ENCODE measurements around the gene MYH7. TPM values are rescaled to one million over a fixed set of nuclear protein-coding genes. Genes with fewer than 3 reads are reported as not detected.

The MYH7 gene
- total RNA-seq, 1 experiment from 2014 or later, result not detected

GRCh38 chr14:23432102-23432925 is 3.1 kb downstream of the MYH7 start:
- intact Hi-C loops (cut with micrococcal nuclease; ENCODE audit: unreplicated experiment), result no loop called here
- TF ChIP-seq CTCF (conservative IDR thresholded peaks at IDR 0.05; ENCODE audit: low read depth, low read length) (no peak), EZH2 (IDR thresholded peaks at IDR 0.05; ENCODE audit: borderline replicate concordance, low read depth, low read length, poor library complexity, severe bottlenecking) (no peak)
- ChIA-PET CTCF (no interaction called here), POLR2A (ENCODE audit: low non-redundant PET) (no interaction called here)
- no TSS peak for BruUV-seq (replicated peaks)
- no peak overlapping the region for H3K27ac ChIP-seq (ENCODE audit: low read depth, low read length, poor library complexity, severe bottlenecking)
- no peaks in the 10 kb centered on the region for H3K4me1 ChIP-seq (ENCODE audit: insufficient read depth, low read length, poor library complexity, severe bottlenecking)
- no peaks in the 10 kb centered on the region for H3K27me3 ChIP-seq (replicated peaks; ENCODE audit: insufficient read depth, low read depth, low read length, poor library complexity)
- no peak overlapping the region for H3K4me3 ChIP-seq (ENCODE audit: low read depth, low read length, poor library complexity, severe bottlenecking)
- H3K9me3 ChIP-seq (ENCODE audit: low read depth, low read length, poor library complexity, severe bottlenecking), result no peaks in the 10 kb centered on the region
- no peak for DNase-seq (ENCODE audit: low spot score)
- H3K36me3 ChIP-seq (ENCODE audit: insufficient read depth, low read length, poor library complexity, severe bottlenecking), result no peaks in the 10 kb centered on the region

GRCh38 chr14:23431486-23431885 is 4.0 kb downstream of the MYH7 start:
- Histone ChIP-seq H3K4me1 (ENCODE audit: insufficient read depth, low read length, poor library complexity, severe bottlenecking) (no peaks in the 10 kb centered on the region), H3K4me3 (ENCODE audit: low read depth, low read length, poor library complexity, severe bottlenecking) (no peak overlapping the region), H3K9me3 (ENCODE audit: low read depth, low read length, poor library complexity, severe bottlenecking) (no peaks in the 10 kb centered on the region), H3K36me3 (ENCODE audit: insufficient read depth, low read length, poor library complexity, severe bottlenecking) (no peaks in the 10 kb centered on the region), H3K27ac (ENCODE audit: low read depth, low read length, poor library complexity, severe bottlenecking) (no peak overlapping the region), H3K27me3 (replicated peaks; ENCODE audit: insufficient read depth, low read depth, low read length, poor library complexity) (no peaks in the 10 kb centered on the region)
- no peak for TF ChIP-seq CTCF (conservative IDR thresholded peaks at IDR 0.05; ENCODE audit: low read depth, low read length)
- BruUV-seq (replicated peaks), result no TSS peak
- no peak for DNase-seq (ENCODE audit: low spot score)
- ChIA-PET POLR2A (ENCODE audit: low non-redundant PET) (no interaction called here), CTCF (no interaction called here)
- intact Hi-C loops (cut with micrococcal nuclease; ENCODE audit: unreplicated experiment), result no loop called here

GRCh38 chr14:23430723-23431085 is 4.8 kb downstream of the MYH7 start:
- POLR2A ChIA-PET (ENCODE audit: low non-redundant PET), result no interaction called here
- no peaks in the 10 kb centered on the region for H3K9me3 ChIP-seq (ENCODE audit: low read depth, low read length, poor library complexity, severe bottlenecking)
- H3K27me3 ChIP-seq (replicated peaks; ENCODE audit: insufficient read depth, low read depth, low read length, poor library complexity), result no peaks in the 10 kb centered on the region
- no peaks in the 10 kb centered on the region for H3K36me3 ChIP-seq (ENCODE audit: insufficient read depth, low read length, poor library complexity, severe bottlenecking)
- intact Hi-C loops (cut with micrococcal nuclease; ENCODE audit: unreplicated experiment), result no loop called here
- no peak overlapping the region for H3K27ac ChIP-seq (ENCODE audit: low read depth, low read length, poor library complexity, severe bottlenecking)
- no peak overlapping the region for H3K4me3 ChIP-seq (ENCODE audit: low read depth, low read length, poor library complexity, severe bottlenecking)
- TF ChIP-seq EZH2 (IDR thresholded peaks at IDR 0.05; ENCODE audit: borderline replicate concordance, low read depth, low read length, poor library complexity, severe bottlenecking) (no peak), CTCF (conservative IDR thresholded peaks at IDR 0.05; ENCODE audit: low read depth, low read length) (no peak)
- DNase-seq (ENCODE audit: low spot score), result peak; percentile 47
- no peaks in the 10 kb centered on the region for H3K4me1 ChIP-seq (ENCODE audit: insufficient read depth, low read length, poor library complexity, severe bottlenecking)
- BruUV-seq (replicated peaks), result no TSS peak
- CTCF ChIA-PET, result no interaction called here
